Left lung (tissue), 10 donors: ENCODE data around the gene PPP1R3C. TPM values are rescaled to one million over a fixed set of nuclear protein-coding genes. Genes with fewer than 3 reads are reported as not detected.

Experiments used
- ATAC-seq: fragments of 200-7000 bp; cut with Tn5 transposase; one replicate; pipeline ENCODE4 v1.9.1; 2020; ENCODE audit warnings: moderate library complexity
- DNase-seq, 4 donors: peaks; one replicate each; pipeline ENCODE4 v3.0.0-alpha.2; 2013 to 2020
- H3K27ac ChIP-seq, 2 donors: fragments of 200-600 bp; sonication (generic) in 1 of 2; one replicate each; pipeline versions ENCODE4 v1.5.0 to v1.8.0; 2020 to 2021
- H3K27me3 ChIP-seq, 2 donors: fragments of 200-600 bp; sonication (generic) in 1 of 2; one replicate each; pipeline versions ENCODE4 v1.5.0 to v1.8.0; 2020 to 2021
- H3K36me3 ChIP-seq, 2 donors: fragments of 200-600 bp; sonication (generic) in 1 of 2; one replicate each; pipeline versions ENCODE4 v1.5.0 to v1.8.0; 2020 to 2021
- H3K4me1 ChIP-seq, 2 donors: fragments of 200-600 bp; one replicate each; pipeline ENCODE4 v1.8.0; 2021
- H3K4me3 ChIP-seq, 2 donors: fragments of 200-600 bp; sonication (generic) in 1 of 2; one replicate each; pipeline versions ENCODE4 v1.5.0 to v1.8.0; 2020 to 2021; ENCODE audit warnings: mild to moderate bottlenecking in 1 of 2
- H3K9me3 ChIP-seq, 2 donors: fragments of 200-600 bp; sonication (generic) in 1 of 2; one replicate each; pipeline versions ENCODE4 v1.5.0 to v1.8.0; 2020 to 2021
- CTCF ChIP-seq, 2 donors: fragments of 200-600 bp; sonication (generic) in 1 of 2; IDR thresholded peaks; one replicate each; pipeline versions ENCODE4 v1.5.0 to v1.8.0; 2021; ENCODE audit warnings: antibody characterized with exemption in 2 of 2
- intact Hi-C, 2 donors: fragments of 100-400 bp; cut with DNase I; formaldehyde crosslinking; loops; one replicate each; pipeline versions ENCODE4 v1.11.2 to v1.14.2; 2022
- polyA plus RNA-seq, 6 donors: library from polyadenylated mRNA; unstranded; fragments of 120-200 nt; gene quantifications; one replicate each; pipeline ENCODE4 v1.2.1, GENCODE V29; 2013; ENCODE audit not compliant: insufficient read length in 6 of 6
- total RNA-seq, 2 donors: library from RNA; stranded (reverse); fragmentation: NEBNext Ultra II Directional; extraction: Animal tissue kit (Norgen Biotek cat#: 25700); gene quantifications; one replicate each; pipeline ENCODE4 v1.2.1, GENCODE V29; 2021
- donor health status: DM: no; HTN: yes; CAD: no.
- donor health status: DM: no; HTN: no; CAD: no.

PPP1R3C gene
- total and polyA plus RNA-seq, 8 donors: 16.8 to 237 (median 200) TPM

DNA sequence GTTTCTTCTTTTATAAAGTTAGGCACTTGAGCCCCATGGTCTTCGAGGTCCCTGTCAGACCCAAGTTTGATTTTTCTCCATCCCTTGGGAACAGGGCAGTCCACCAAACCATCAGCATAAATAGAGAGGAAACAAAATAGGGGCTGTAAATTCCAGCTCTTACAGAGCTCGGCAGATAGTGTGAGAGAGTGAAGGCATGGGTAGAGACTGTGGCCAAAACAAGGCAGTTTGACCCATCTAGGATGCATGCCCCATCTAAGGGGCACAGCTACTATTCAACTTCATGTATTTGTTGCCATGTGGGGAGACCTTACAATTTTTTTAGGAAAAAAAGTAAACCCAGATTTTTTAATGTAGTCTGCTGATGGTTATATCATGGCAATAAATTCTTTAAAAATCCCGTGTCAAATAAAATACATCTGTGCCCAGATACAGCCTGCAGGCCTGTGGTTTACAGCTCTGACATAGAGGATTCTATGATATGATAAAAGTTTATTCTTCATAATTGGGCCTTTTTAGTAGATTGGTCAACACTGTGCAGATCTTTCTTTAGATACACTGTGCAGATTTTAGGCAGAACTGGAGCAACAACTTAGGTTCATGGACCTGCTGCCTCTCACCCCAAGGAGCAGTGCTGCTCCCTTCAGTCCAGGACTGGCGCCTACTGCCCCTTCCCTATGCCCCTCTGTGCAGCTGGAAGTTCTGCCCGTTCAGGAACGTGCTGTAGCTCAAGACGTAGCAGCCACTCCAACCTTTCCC lies 5.3 kb downstream of the PPP1R3C start:
- no peak for ATAC-seq
- Histone ChIP-seq H3K27ac (no peak overlapping the region), H3K27me3 (peaks cover 0 to 17% of the 10 kb centered on the region in 2 donors), H3K36me3 (no peaks in the 10 kb centered on the region), H3K4me3 (no peak overlapping the region), H3K4me1 (peaks cover 0 to 5% of the 10 kb centered on the region in 2 donors), H3K9me3 (peaks cover 0 to 5% of the 10 kb centered on the region in 2 donors)
- no peak for TF ChIP-seq CTCF (IDR thresholded peaks at IDR 0.05)
- DNase-seq: no peak
- intact Hi-C loops: no loop called here

- TF ChIP-seq CTCF (IDR thresholded peaks at IDR 0.05): no peak
- H3K36me3 ChIP-seq: no peaks in the 10 kb centered on the region
- no peak overlapping the region for H3K27ac ChIP-seq
- DNase-seq (no peak), ATAC-seq (no peak)
- H3K4me1 ChIP-seq: peaks cover 0 to 3% of the 10 kb centered on the region in 2 donors
- peaks cover 0 to 10% of the 10 kb centered on the region in 2 donors for H3K9me3 ChIP-seq
- H3K27me3 ChIP-seq: peaks cover 0 to 11% of the 10 kb centered on the region in 2 donors
- H3K4me3 ChIP-seq: no peak overlapping the region
- intact Hi-C loops: no loop called here
These were observed 5.9 kb downstream of the PPP1R3C start for GRCh38 chr10:91626936-91627335.

- ATAC-seq: no peak
- H3K36me3 ChIP-seq: no peaks in the 10 kb centered on the region
These were observed 8.2 kb downstream of the PPP1R3C start for GRCh38 chr10:91624633-91625032.

DNA sequence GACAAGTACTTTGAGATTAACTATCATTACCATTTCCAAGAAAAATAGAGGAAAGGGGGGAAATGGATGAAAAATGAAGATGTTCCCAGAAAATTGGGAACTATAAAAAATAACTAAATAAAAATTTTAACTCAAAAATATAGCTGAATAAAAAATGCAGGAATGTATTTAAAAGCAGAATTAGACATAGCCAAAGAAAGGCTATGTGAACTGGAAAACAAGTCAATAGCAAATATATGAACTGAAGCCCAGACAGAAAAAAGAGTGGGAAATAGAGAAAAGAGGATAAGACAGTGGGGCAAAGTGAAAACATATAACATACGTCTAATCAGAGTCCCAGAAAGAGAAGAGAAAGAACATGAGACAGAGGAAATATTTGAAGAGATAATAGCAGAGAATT lies 10.3 kb downstream of the PPP1R3C start:
- no peak overlapping the region for H3K4me3 ChIP-seq
- DNase-seq (no peak), ATAC-seq (no peak)
- H3K27me3 ChIP-seq: no peaks in the 10 kb centered on the region
- no peaks in the 10 kb centered on the region for H3K36me3 ChIP-seq
- TF ChIP-seq CTCF (IDR thresholded peaks at IDR 0.05): no peak
- no peaks in the 10 kb centered on the region for H3K4me1 ChIP-seq
- peaks cover 0 to 10% of the 10 kb centered on the region in 2 donors for H3K9me3 ChIP-seq
- H3K27ac ChIP-seq: no peak overlapping the region
- intact Hi-C loops: no loop called here

More at GRCh38 chr10:91624633-91625032, 8.2 kb downstream of the PPP1R3C start:
- no peak for DNase-seq
- Histone ChIP-seq H3K9me3 (peaks cover 0 to 10% of the 10 kb centered on the region in 2 donors), H3K27me3 (no peaks in the 10 kb centered on the region), H3K4me3 (no peak overlapping the region), H3K4me1 (no peaks in the 10 kb centered on the region), H3K27ac (no peak overlapping the region)
- intact Hi-C loops: no loop called here
- TF ChIP-seq CTCF (IDR thresholded peaks at IDR 0.05): no peak

DNA sequence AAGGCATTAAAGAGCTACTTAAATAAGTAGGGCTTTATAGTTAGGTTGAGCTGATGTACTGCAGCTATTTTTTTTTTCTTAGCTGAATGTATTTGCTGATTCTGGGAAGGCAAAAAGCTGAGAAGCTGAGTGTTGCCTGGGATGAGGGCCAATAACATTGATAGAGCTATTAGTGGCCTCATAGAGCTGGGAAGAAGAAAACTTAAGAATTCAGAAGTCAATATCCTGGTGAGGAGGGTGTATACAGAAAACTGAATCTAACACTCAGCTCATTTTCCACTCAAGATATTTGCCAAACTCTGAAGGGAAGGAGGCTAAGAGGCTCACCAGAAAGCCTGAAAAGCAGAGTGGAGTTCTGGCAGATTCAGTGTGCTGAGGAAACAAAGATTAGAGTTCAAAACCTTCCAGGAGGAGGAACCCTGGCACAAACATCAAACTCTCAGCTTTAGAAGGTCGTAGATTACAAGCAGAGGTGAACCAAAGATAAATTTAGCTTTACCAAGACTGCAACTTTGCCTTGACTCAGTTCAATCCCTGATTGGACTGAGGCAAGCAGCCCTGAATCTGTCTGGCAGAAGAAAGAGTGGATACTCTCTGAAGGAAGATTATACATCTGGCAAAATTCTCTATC lies 11.3 kb downstream of the PPP1R3C start:
- TF ChIP-seq CTCF (IDR thresholded peaks at IDR 0.05): no peak
- no peak for DNase-seq
- Histone ChIP-seq H3K27me3 (no peaks in the 10 kb centered on the region), H3K9me3 (peaks cover 0 to 10% of the 10 kb centered on the region in 2 donors), H3K27ac (no peak overlapping the region), H3K36me3 (no peaks in the 10 kb centered on the region), H3K4me3 (no peak overlapping the region), H3K4me1 (no peaks in the 10 kb centered on the region)
- ATAC-seq: peak; percentile 72
- intact Hi-C loops: no loop called here
